ENCODE measurements around the gene CAPSL.

Gene CAPSL

DNA sequence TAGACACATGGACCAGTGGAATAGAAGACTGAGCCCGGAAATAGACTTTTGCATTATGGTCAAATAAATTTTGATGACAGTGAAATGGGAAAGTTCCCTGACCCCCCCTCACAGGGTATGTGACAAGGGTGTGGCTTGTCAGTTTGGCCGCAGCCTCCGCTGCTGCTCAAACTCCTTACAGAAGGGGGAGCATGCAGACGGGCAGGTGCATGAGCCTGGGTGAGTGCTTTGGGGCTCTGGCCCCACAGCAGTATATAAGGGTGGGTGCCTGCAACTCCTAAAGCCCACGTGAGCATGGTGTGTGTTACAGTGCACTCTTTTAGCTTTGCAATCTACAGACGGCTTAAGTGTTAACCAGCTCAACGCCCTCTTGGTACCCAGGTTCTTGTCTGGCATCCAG is 21.9 kb upstream of the CAPSL start:
- H3K4me1 ChIP-seq (ENCODE audit: control insufficient read depth in 2 of 2, insufficient read depth in 1 of 2, low read depth in 1 of 2, low read length in 2 of 2): no peaks in the 10 kb centered on the region
- H3K27ac ChIP-seq (replicated peaks; ENCODE audit: low read length): no peak overlapping the region
- H3K79me1 ChIP-seq (ENCODE audit: low read depth, low read length): no peaks in the 10 kb centered on the region
- no peak overlapping the region for H4K91ac ChIP-seq (ENCODE audit: low read depth, low read length, poor library complexity)
- H2BK5ac ChIP-seq (ENCODE audit: low read length): no peak overlapping the region
- H2BK120ac ChIP-seq (ENCODE audit: low read depth, low read length): no peak overlapping the region
- no peak overlapping the region for H3K9ac ChIP-seq (ENCODE audit: low read depth, low read length, poor library complexity)
- no peak overlapping the region for H3K23ac ChIP-seq (ENCODE audit: low read depth, low read length, poor library complexity)
- no peaks in the 10 kb centered on the region for H3K27me3 ChIP-seq (ENCODE audit: control insufficient read depth in 3 of 3, insufficient read depth in 3 of 3, low read depth in 1 of 3, low read length in 3 of 3)
- H2BK12ac ChIP-seq (ENCODE audit: low read length): no peak overlapping the region
- no peak overlapping the region for H2BK15ac ChIP-seq (ENCODE audit: low read length)
- no CpG with 5 or more reads among the region's 7 CpGs for WGBS, 2 donors (ENCODE audit: extremely low coverage in 2 of 2, insufficient read length in 2 of 2, insufficient replicate concordance in 1 of 2)
- no peaks in the 10 kb centered on the region for H3K36me3 ChIP-seq (replicated peaks in 1 of 2; ENCODE audit: control insufficient read depth in 2 of 2, insufficient read depth in 2 of 2, low read length in 2 of 2)
- H3K9me3 ChIP-seq (replicated peaks in 1 of 2; ENCODE audit: control insufficient read depth in 2 of 2, insufficient read depth in 1 of 2, low read depth in 1 of 2, low read length in 2 of 2): peaks cover 0 to 8% of the 10 kb centered on the region in 2 donors
- no peak overlapping the region for H4K8ac ChIP-seq (ENCODE audit: low read depth, low read length)
- no peak overlapping the region for H3K14ac ChIP-seq (ENCODE audit: low read length)
- no peak overlapping the region for H2AK5ac ChIP-seq (ENCODE audit: low read depth, low read length)
- H3K4me3 ChIP-seq (ENCODE audit: low read length in 2 of 2): no peak overlapping the region
- DNase-seq (ENCODE audit: low spot score): no peak
- H2AFZ ChIP-seq (ENCODE audit: low read length): no peak overlapping the region
- no peak overlapping the region for H3K4ac ChIP-seq (ENCODE audit: low read length)
- H3K18ac ChIP-seq (ENCODE audit: low read length): no peak overlapping the region
- no peak overlapping the region for H3K4me2 ChIP-seq (ENCODE audit: insufficient read depth, low read length, poor library complexity, severe bottlenecking)

- no peak overlapping the region for H3K9ac ChIP-seq (ENCODE audit: low read depth, low read length, poor library complexity)
Observed at GRCh38 chr5:35956429-35956828, 18.0 kb upstream of the CAPSL start.

GRCh38 chr5:35954175-35954574 is 15.8 kb upstream of the CAPSL start:
- Histone ChIP-seq H3K14ac (ENCODE audit: low read length) (peak overlapping the region; percentile 47), H3K79me1 (ENCODE audit: low read depth, low read length) (no peaks in the 10 kb centered on the region), H2BK120ac (ENCODE audit: low read depth, low read length) (no peak overlapping the region), H2BK12ac (ENCODE audit: low read length) (no peak overlapping the region), H3K27ac (replicated peaks; ENCODE audit: low read length) (no peak overlapping the region), H4K8ac (ENCODE audit: low read depth, low read length) (no peak overlapping the region), H3K9ac (ENCODE audit: low read depth, low read length, poor library complexity) (peak overlapping the region; percentile 63), H2AK5ac (ENCODE audit: low read depth, low read length) (peak overlapping the region; percentile 46), H3K18ac (ENCODE audit: low read length) (peak overlapping the region; percentile 35), H3K9me3 (replicated peaks in 1 of 2; ENCODE audit: control insufficient read depth in 2 of 2, insufficient read depth in 1 of 2, low read depth in 1 of 2, low read length in 2 of 2) (no peaks in the 10 kb centered on the region), H3K36me3 (replicated peaks in 1 of 2; ENCODE audit: control insufficient read depth in 2 of 2, insufficient read depth in 2 of 2, low read length in 2 of 2) (no peaks in the 10 kb centered on the region), H3K4me3 (ENCODE audit: low read length in 2 of 2) (no peak overlapping the region), H3K27me3 (ENCODE audit: control insufficient read depth in 3 of 3, insufficient read depth in 3 of 3, low read depth in 1 of 3, low read length in 3 of 3) (peaks cover 0 to 5% (median 0%) of the 10 kb centered on the region in 3 experiments), H4K91ac (ENCODE audit: low read depth, low read length, poor library complexity) (no peak overlapping the region), H3K4me2 (ENCODE audit: insufficient read depth, low read length, poor library complexity, severe bottlenecking) (no peak overlapping the region), H2AFZ (ENCODE audit: low read length) (no peak overlapping the region), H2BK15ac (ENCODE audit: low read length) (no peak overlapping the region), H2BK5ac (ENCODE audit: low read length) (no peak overlapping the region), H3K4ac (ENCODE audit: low read length) (no peak overlapping the region), H3K4me1 (ENCODE audit: control insufficient read depth in 2 of 2, insufficient read depth in 1 of 2, low read depth in 1 of 2, low read length in 2 of 2) (no peaks in the 10 kb centered on the region), H3K23ac (ENCODE audit: low read depth, low read length, poor library complexity) (peak overlapping the region; percentile 80)
- DNase-seq (ENCODE audit: low spot score): no peak
- WGBS, 2 donors (ENCODE audit: extremely low coverage in 2 of 2, insufficient read length in 2 of 2, insufficient replicate concordance in 1 of 2): no CpG with 5 or more reads among the region's 9 CpGs

More at GRCh38 chr5:35956429-35956828, 18.0 kb upstream of the CAPSL start:
- Histone ChIP-seq H2BK12ac (ENCODE audit: low read length) (no peak overlapping the region), H2BK15ac (ENCODE audit: low read length) (no peak overlapping the region), H3K27ac (replicated peaks; ENCODE audit: low read length) (no peak overlapping the region), H3K4me1 (ENCODE audit: control insufficient read depth in 2 of 2, insufficient read depth in 1 of 2, low read depth in 1 of 2, low read length in 2 of 2) (no peaks in the 10 kb centered on the region), H3K27me3 (ENCODE audit: control insufficient read depth in 3 of 3, insufficient read depth in 3 of 3, low read depth in 1 of 3, low read length in 3 of 3) (peaks cover 0 to 5% (median 0%) of the 10 kb centered on the region in 3 experiments), H3K9me3 (replicated peaks in 1 of 2; ENCODE audit: control insufficient read depth in 2 of 2, insufficient read depth in 1 of 2, low read depth in 1 of 2, low read length in 2 of 2) (peaks cover 0 to 2% of the 10 kb centered on the region in 2 donors), H3K4ac (ENCODE audit: low read length) (no peak overlapping the region), H3K36me3 (replicated peaks in 1 of 2; ENCODE audit: control insufficient read depth in 2 of 2, insufficient read depth in 2 of 2, low read length in 2 of 2) (no peaks in the 10 kb centered on the region), H2AFZ (ENCODE audit: low read length) (no peak overlapping the region), H3K18ac (ENCODE audit: low read length) (no peak overlapping the region), H3K4me3 (ENCODE audit: low read length in 2 of 2) (no peak overlapping the region), H2BK5ac (ENCODE audit: low read length) (no peak overlapping the region), H3K4me2 (ENCODE audit: insufficient read depth, low read length, poor library complexity, severe bottlenecking) (no peak overlapping the region), H3K79me1 (ENCODE audit: low read depth, low read length) (no peaks in the 10 kb centered on the region), H4K8ac (ENCODE audit: low read depth, low read length) (no peak overlapping the region), H3K23ac (ENCODE audit: low read depth, low read length, poor library complexity) (no peak overlapping the region), H2AK5ac (ENCODE audit: low read depth, low read length) (no peak overlapping the region), H4K91ac (ENCODE audit: low read depth, low read length, poor library complexity) (no peak overlapping the region), H2BK120ac (ENCODE audit: low read depth, low read length) (no peak overlapping the region), H3K14ac (ENCODE audit: low read length) (no peak overlapping the region)
- DNase-seq (ENCODE audit: low spot score): no peak
- no CpG with 5 or more reads among the region's 1 CpG for WGBS, 2 donors (ENCODE audit: extremely low coverage in 2 of 2, insufficient read length in 2 of 2, insufficient replicate concordance in 1 of 2)

DNA sequence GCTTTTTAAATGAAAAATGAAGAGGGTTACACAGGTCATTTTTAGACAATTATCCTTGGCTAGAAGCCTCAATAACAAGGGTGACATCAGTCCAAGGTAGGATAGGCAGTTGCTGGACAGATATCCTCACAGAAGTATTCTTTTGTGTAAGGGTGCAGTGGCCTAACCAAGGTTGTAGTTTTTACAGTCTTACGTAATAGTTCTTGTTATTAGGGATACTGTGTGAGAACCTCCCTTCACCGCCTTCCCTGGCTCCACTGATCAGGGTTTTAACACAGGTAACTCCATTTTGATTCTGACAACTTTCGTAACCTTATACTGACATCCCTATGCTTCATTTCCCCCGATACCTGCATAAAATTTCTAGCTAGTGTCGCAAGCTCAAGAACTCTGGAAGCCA is 8.7 kb upstream of the CAPSL start:
- no peak overlapping the region for H3K4me3 ChIP-seq (ENCODE audit: low read length in 2 of 2)
- H3K4me2 ChIP-seq (ENCODE audit: insufficient read depth, low read length, poor library complexity, severe bottlenecking): no peak overlapping the region
- no peak overlapping the region for H2BK15ac ChIP-seq (ENCODE audit: low read length)
- no peak overlapping the region for H2BK5ac ChIP-seq (ENCODE audit: low read length)
- H2AK5ac ChIP-seq (ENCODE audit: low read depth, low read length): no peak overlapping the region
- no peak overlapping the region for H3K18ac ChIP-seq (ENCODE audit: low read length)
- H3K9ac ChIP-seq (ENCODE audit: low read depth, low read length, poor library complexity): no peak overlapping the region
- H2BK120ac ChIP-seq (ENCODE audit: low read depth, low read length): no peak overlapping the region
- no CpG with 5 or more reads among the region's 5 CpGs for WGBS, 2 donors (ENCODE audit: extremely low coverage in 2 of 2, insufficient read length in 2 of 2, insufficient replicate concordance in 1 of 2)
- H3K36me3 ChIP-seq (replicated peaks in 1 of 2; ENCODE audit: control insufficient read depth in 2 of 2, insufficient read depth in 2 of 2, low read length in 2 of 2): no peaks in the 10 kb centered on the region
- no peak overlapping the region for H3K4ac ChIP-seq (ENCODE audit: low read length)
- no peak overlapping the region for H4K8ac ChIP-seq (ENCODE audit: low read depth, low read length)
- H2BK12ac ChIP-seq (ENCODE audit: low read length): no peak overlapping the region
- H3K4me1 ChIP-seq (ENCODE audit: control insufficient read depth in 2 of 2, insufficient read depth in 1 of 2, low read depth in 1 of 2, low read length in 2 of 2): no peaks in the 10 kb centered on the region
- H3K14ac ChIP-seq (ENCODE audit: low read length): no peak overlapping the region
- H3K79me1 ChIP-seq (ENCODE audit: low read depth, low read length): no peaks in the 10 kb centered on the region
- H3K27me3 ChIP-seq (ENCODE audit: control insufficient read depth in 3 of 3, insufficient read depth in 3 of 3, low read depth in 1 of 3, low read length in 3 of 3): peaks cover 0 to 5% (median 0%) of the 10 kb centered on the region in 3 experiments
- DNase-seq (ENCODE audit: low spot score): no peak
- no peak overlapping the region for H2AFZ ChIP-seq (ENCODE audit: low read length)
- no peak overlapping the region for H3K27ac ChIP-seq (replicated peaks; ENCODE audit: low read length)
- H3K9me3 ChIP-seq (replicated peaks in 1 of 2; ENCODE audit: control insufficient read depth in 2 of 2, insufficient read depth in 1 of 2, low read depth in 1 of 2, low read length in 2 of 2): no peaks in the 10 kb centered on the region
- H3K23ac ChIP-seq (ENCODE audit: low read depth, low read length, poor library complexity): no peak overlapping the region
- no peak overlapping the region for H4K91ac ChIP-seq (ENCODE audit: low read depth, low read length, poor library complexity)
